Retinal pigment epithelial cell (primary cell): ENCODE measurements around the gene AARS1.
"Not testable (repeated sequence)": the region's sequence is repeated elsewhere in the genome, so short reads cannot be mapped to it uniquely, and the experiment has no call there.

Experiments
- DNase-seq: peaks from one replicate; pipeline ENCODE4 v3.0.0-alpha.2; 2010; ENCODE audit warnings: low read depth
- H3K4me3 ChIP-seq: 2 replicates; pipeline ENCODE4 v1.5.1; 2011; ENCODE audit warnings: mild to moderate bottlenecking, low read length, control low read depth, moderate library complexity
- TF ChIP-seq, protein P1 (sequence below): conservative IDR thresholded peaks from 2 replicates; pipeline ENCODE4 v1.5.1; 2011; ENCODE audit warnings: low read depth, low read length, control low read depth, inconsistent platforms

Gene AARS1

DNA sequence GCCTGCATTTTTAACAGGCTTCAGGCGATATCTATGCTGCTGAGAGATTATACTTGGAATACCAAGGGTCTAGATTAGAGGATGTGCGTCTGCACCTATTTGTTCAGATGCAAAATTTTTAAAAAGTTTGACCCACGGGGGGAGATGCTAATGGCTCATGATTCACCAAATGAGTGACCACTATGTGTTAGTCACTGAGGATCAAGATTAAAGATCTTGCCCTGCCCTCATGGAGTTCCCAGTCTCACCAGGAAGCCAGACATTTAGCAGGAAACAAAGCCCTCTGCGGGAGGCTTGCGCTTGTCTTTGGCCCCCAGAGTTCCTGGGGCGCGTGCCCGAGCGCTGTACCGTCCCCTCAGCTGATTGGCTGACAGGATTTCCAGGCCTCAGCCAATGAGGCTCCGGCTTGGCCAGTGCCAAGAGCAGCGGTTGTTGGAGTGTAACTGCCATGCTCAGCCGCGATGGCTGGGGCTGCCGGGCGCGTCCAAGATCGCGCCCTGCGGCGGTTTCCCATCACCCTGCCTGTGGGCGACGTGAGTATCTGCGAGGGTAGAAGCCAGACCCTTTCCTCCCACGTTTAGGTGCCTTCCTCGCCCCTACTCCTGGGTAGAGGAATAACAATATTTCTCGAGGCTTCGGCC, 5.2 kb upstream of the AARS1 start:
- TF ChIP-seq, protein P1, sequence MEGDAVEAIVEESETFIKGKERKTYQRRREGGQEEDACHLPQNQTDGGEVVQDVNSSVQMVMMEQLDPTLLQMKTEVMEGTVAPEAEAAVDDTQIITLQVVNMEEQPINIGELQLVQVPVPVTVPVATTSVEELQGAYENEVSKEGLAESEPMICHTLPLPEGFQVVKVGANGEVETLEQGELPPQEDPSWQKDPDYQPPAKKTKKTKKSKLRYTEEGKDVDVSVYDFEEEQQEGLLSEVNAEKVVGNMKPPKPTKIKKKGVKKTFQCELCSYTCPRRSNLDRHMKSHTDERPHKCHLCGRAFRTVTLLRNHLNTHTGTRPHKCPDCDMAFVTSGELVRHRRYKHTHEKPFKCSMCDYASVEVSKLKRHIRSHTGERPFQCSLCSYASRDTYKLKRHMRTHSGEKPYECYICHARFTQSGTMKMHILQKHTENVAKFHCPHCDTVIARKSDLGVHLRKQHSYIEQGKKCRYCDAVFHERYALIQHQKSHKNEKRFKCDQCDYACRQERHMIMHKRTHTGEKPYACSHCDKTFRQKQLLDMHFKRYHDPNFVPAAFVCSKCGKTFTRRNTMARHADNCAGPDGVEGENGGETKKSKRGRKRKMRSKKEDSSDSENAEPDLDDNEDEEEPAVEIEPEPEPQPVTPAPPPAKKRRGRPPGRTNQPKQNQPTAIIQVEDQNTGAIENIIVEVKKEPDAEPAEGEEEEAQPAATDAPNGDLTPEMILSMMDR = no peak
- H3K4me3 ChIP-seq = no peak overlapping the region
- no peak for DNase-seq

DNA sequence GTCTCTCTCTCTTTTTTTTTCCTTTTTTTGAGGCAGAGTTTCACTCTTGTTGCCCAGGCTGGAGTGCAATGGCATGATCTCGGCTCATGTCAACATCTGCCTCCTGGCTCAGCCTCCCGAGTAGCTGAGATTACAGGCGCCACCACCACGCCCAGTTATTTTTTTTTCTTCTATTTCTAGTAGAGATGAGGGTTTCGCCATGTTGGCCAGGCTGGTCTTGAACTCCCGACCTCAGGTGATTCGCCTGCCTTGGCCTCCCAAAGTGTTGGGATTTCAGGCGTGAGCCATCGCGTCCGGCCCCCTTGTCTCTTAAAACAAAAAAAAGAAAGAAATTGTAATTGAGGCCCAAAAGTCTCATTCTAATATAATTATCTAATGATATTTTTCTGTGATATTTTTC, 2.8 kb upstream of the AARS1 start:
- DNase-seq, H3K4me3 ChIP-seq: not testable (repeated sequence)

GRCh38 chr16:70290949-70291519, 1.7 kb upstream of the AARS1 start:
- no peak overlapping the region for H3K4me3 ChIP-seq
- TF ChIP-seq, protein P1 = no peak
- no peak for DNase-seq

- H3K4me3 ChIP-seq = not testable (repeated sequence)
These were observed 1.9 kb downstream of the AARS1 start for GRCh38 chr16:70287304-70287971.

GRCh38 chr16:70276392-70276791, 12.9 kb downstream of the AARS1 start:
- TF ChIP-seq, protein P1 = no peak
- no peak for DNase-seq
- no peak overlapping the region for H3K4me3 ChIP-seq

More at GRCh38 chr16:70287304-70287971, 1.9 kb downstream of the AARS1 start:
- not testable (repeated sequence) for DNase-seq

DNA sequence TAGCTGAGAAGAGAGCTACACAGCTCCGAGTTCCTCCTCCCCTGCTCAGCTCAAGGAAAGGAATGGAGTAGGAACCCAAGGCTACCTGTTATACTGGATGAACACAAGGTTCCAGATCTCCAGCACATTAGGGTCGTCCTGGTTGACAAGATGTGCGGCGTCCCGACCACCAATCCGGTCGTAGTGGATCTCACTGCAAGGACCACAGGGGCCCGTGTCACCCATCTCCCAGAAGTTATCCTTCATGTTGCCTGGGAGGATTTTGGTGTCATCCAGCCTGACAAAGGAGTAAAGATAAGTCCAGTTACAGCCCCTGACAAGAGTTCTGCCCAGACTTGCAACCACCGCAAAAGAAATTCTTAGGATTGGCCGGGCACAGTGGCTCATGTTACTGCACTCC, 17.6 kb downstream of the AARS1 start:
- no peak overlapping the region for H3K4me3 ChIP-seq
- DNase-seq = no peak
- TF ChIP-seq, protein P1 = no peak

DNA sequence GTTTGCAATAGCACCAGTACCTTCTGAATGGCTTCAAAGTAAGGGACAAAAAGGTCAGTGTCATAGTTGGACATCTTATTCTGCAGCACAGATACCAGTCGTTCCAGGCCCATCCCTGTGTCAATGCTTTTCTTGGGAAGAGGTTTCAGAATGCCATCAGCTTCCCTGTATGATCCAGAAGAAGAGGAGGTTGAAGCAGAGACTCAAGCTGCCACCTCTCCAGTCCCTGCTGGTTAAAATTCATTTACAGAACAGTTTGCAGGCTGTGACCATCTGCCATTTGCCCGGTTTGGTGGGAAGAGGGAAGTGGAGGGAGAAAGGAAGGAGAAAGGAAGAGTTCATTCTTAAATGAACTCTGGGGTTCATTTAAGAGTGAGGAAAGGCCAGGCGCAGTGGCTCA, 19.1 kb downstream of the AARS1 start:
- DNase-seq = no peak
- H3K4me3 ChIP-seq = no peak overlapping the region
- TF ChIP-seq, protein P1 = no peak

GRCh38 chr16:70269471-70269870, 19.8 kb downstream of the AARS1 start:
- H3K4me3 ChIP-seq = no peak overlapping the region
- TF ChIP-seq, protein P1 = no peak
- no peak for DNase-seq

- DNase-seq, H3K4me3 ChIP-seq: not testable (repeated sequence)
These were observed 21.4 kb downstream of the AARS1 start for GRCh38 chr16:70267922-70268321.
